NK-92 (cell line): Measurements from ENCODE around the gene CLEC4G.
"Not testable (repeated sequence)": the region's sequence is repeated elsewhere in the genome, so short reads cannot be mapped to it uniquely, and the experiment has no call there.

Experiments
- DNase-seq: peaks from one replicate; lab custom pipeline; 2025; ENCODE audit not compliant: unreplicated experiment; lab: John Stamatoyannopoulos, UW

The CLEC4G gene

GRCh38 chr19:7746903-7747884 is 15.3 kb upstream of the CLEC4G start, which contains the start of gene CD209:
CD209 (minus strand) TSS chr19:7747534; CDS start chr19:7747511, 23 bp downstream.
- no peak for DNase-seq

DNA sequence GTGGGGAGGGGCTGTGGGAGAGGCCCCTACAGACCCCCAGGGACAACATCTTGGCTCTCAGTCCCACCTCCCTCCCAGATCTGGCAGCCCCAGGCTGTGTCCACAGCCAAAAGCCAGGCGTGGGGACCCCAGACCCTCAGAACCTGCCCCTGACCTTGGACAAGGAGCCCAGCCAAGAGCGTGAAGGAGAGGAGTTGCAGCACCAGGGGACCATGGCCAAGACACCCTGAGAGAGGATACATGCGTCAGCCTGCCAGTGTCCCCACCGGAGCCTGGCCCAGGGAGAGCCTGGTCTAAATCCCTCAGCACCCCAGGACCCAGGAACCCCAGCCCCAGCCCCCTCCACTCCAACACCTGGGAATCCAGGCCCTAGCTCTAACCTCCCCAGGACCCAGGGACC is 14.4 kb upstream of the CLEC4G start:
- DNase-seq, result not testable (repeated sequence)

GRCh38 chr19:7744871-7745650 is 13.2 kb upstream of the CLEC4G start:
- DNase-seq, result no peak

DNA sequence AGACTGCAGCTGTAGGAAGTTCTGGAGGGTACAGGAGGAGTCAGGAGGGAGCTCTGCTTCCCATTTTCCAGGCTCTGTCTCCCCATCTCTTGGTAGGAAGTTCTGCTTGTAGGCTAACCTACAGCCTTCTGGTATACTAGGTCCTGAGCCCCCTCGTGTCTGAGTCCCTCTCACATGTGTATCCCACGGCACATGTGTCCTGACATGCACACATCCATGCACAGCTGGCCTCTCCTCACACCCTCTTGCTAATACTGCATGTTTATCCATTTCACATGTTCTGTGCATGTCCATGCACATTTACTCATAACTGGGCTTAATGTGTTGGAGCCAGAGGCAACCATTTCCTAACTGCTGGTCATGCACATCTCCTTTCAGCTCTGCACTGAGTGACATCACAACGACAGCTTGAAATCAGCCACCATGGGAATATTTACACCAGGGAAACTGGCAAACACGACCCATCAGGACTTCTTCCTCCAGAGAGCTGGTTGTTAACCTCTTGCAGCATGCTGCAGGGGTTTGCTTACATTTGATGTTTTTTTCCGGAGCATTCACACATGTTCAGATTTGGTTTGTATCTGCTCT is 12.4 kb upstream of the CLEC4G start:
- no peak for DNase-seq

GRCh38 chr19:7743425-7743841 is 11.5 kb upstream of the CLEC4G start:
- no peak for DNase-seq

DNA sequence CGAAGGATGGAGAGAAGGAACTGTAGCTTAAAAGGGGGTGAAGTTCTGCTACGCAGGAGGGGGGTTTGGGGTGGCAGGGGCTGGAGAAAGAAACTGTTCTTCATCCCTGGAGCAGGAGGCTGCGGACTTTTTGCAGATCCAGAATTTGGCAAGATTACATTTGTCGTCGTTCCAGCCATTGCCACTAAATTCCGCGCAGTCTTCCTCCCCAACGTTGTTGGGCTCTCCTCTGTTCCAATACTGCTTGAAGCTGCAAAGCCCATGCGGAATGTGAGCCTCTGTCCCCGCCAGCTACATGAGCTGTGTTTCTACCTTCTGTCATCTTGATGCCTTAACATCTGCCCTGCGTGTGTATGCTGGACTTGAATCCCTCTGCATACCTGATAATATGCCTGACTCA is 11.1 kb upstream of the CLEC4G start:
- no peak for DNase-seq

GRCh38 chr19:7742575-7742974 is 10.7 kb upstream of the CLEC4G start:
- DNase-seq, result no peak

GRCh38 chr19:7740682-7741054 is 8.8 kb upstream of the CLEC4G start:
- no peak for DNase-seq

DNA sequence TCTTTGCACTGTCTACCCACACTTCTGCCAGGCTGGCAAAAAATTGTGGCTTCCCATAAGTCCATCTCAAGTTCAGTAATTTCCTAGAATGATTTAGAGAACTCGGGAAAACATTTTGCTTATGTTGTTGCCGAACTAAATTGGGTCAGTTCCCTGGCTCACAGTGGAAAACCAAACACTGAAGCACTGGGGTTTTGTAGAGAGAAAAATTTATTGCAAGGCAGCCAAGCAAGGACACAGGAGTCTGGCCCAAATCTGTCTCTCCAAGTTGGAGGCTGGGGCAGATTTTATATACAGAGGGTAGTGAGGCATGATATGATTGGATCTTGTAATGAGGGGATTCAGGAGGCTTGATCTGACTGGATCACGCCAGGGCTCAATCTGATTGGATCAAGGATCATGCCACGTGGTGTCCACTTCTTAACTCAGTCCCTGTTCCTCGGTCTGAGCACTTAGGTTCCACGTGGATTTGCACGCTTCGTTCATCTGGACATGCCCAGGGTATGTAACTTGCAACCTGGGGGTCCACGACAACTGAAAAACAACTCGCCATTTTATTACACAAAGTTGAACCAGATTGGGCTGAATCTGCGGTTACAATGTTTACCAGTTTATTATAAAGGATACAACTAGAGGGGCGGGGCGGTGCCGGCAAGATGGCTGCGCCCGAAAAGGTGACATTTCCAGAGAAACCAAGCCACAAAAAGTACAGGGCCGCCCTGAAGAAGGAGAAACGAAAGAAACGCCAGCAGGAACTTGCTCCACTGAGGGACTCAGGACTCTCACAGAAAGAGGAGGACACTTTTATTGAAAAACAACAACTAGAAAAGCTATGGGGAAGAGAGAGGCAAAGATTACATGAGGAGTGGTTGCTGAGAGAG is 8.1 kb upstream of the CLEC4G start:
- DNase-seq, result no peak

DNA sequence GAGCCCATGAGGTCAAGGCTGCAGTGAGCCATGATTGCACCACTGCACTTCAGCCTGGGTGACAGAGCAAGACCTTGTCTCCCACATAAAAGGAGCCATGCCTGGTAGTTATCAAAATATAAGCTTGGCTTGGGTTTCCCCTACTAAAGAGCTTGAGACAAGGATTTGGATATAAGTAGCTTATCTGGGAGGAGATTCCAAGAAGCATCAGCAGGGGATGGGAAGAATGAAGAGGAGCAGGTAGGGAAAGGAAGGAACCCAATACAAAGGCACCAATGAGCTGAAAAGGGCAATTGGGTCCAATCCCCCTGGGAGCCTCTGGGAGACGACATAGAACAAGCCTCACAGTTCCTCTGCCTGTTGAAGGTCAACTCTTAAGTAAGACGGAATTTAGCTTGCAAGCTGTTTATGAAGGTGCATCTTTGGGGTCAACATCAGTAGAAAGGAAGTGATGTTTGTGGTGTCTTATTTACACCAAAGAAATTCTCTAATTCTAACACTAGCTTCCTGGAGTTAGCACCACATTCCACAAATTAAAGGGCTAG is 7.4 kb upstream of the CLEC4G start:
- DNase-seq, result no peak

GRCh38 chr19:7738023-7738422 is 6.1 kb upstream of the CLEC4G start:
- no peak for DNase-seq

DNA sequence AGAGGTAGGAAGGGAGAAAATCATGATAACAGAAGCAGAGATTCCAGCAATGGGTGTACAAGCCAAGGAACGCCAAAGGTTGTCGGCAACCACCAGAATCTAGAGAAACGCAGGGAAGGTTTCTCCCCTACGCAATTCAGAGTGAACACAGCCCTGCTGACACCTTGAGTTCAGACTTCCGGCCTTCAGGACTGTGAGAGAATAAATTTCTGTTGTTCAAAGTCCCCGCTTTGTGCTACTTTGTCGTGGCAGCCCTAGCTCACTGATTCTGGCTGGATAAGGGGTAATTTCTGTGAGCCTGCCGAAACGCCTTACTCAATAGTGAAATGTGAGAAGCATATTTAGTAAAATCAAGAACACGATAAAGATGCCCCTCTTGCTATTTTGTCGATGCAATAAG is 5.3 kb upstream of the CLEC4G start:
- no peak for DNase-seq

DNA sequence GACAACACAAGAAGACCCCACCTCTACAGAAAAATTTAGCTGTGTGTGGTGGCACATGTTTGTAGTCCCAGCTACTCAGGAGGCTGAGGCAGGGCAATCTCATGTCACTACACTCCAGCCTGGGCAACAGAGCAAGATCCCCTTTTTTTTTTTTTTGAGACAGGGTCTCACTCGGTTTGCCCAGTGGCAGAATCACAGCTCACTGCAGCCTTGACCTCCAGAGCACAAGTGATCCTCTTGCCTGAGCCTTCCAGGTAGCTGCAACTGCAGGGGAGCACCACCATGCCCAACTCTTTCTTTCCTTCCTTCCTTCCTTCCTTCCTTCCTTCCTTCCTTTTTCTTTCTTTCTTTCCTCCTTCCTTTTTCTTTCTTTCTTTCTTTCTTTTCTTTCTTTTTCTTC is 4.2 kb upstream of the CLEC4G start:
- DNase-seq, result no peak

- DNase-seq, result no peak
Measured at GRCh38 chr19:7734220-7735203, 2.6 kb upstream of the CLEC4G start.

DNA sequence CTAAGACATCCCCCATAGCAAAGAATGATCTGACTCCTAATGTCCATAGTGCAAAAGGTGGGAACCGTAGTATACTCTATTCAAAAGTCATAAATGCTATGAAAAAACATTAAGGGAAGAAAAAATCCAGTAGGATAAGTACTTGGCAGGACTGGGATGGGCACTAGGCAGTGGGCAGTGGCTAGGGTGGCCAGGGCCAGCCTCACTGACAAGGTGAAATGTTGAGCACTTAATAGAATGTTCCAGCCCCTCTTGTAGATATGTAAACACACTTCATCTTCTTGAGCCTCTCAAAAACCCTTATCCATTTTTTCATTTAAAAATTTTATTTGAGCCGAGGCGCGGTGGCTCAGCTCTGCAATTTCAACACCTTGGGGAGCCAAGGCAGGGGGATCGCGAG is 1.5 kb upstream of the CLEC4G start:
- DNase-seq, result no peak

- no peak for DNase-seq
Measured at GRCh38 chr19:7731615-7732014, 295 bp downstream of the CLEC4G start.

DNA sequence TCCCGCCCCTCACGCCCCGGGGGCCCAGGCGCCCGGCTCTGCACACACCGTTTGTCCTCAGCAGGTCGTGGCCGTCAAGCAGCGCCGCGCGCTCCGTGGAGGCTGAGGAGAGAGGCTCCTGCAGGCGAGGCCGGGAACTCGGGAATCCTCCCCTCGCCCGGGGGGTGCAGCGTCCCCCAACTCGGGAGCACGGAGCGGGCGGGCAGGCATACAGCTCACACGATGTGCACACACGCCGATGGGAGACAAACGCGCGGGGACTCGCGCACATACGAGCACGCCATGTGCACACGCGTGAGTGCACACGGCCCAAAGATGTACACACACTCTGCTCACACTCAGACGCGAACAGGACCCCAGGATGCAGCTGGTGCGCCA is 703 bp downstream of the CLEC4G start:
- DNase-seq, result no peak

DNA sequence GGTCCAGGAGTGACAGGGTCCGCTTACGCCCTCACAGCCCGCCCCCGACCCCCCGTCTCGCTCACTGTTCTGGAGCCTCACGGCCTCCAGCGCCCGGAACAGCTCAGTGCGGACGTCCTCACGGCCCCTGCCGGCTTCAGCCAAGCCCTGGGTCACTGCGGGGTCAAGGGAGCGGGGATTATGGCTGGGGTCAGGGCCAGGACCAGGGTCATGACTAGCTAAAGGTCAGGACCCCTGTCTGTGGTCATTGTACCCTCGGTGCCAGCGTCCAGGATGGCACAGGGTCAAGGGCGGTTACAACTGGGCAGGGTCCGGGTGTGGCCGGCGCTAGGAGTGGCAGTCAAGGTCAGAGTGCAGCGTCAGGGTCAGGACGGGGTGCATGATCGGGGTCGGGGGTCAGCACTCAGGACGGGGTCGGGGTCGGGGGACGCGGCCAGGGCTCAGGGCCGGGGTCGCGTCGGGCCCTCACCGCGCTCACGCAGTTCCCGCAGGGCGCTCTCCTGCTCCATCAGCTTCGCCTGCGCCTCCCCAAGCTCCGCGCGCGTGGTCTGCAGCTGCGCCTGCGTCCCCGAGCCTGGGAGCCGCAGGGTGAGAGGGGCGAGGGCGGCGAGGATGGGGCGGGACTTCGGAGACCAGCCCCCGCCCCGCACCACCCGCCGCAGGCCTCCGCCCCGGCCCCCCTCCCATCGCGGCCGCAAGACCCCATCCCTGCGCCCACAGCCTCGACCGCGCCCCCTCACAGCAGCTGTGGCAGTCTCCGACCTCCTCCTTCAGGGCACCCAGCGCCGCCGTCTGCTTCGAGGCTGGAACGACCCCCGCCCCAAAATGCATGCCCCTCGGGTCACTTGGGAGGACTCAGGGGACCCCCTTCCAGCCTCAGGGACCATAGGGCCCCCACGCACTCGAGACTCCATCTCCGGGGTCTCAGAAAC is 1.4 kb downstream of the CLEC4G start:
- DNase-seq, result no peak
